Large intestine (tissue), 3 donors: ENCODE measurements around the gene EFCAB8. TPM values are rescaled to one million over a fixed set of nuclear protein-coding genes. Genes with fewer than 3 reads are reported as not detected.

ENCODE experiments used
- DNase-seq, 2 donors: peaks; one replicate each; pipeline versions ENCODE4 v3.0.0 to v3.0.0-alpha.2; 2013
- H3K27ac ChIP-seq: one replicate; pipeline ENCODE4 v1.5.1; 2013; ENCODE audit warnings: low read length
- H3K27me3 ChIP-seq: 2 replicates; pipeline ENCODE4 v1.6.1; 2013; ENCODE audit warnings: low read length; ENCODE audit not compliant: control insufficient read depth, insufficient read depth
- H3K36me3 ChIP-seq: 2 replicates; pipeline ENCODE4 v1.6.1; 2013; ENCODE audit warnings: low read length; ENCODE audit not compliant: control insufficient read depth, insufficient read depth
- H3K4me1 ChIP-seq: one replicate; pipeline ENCODE4 v1.6.1; 2013; ENCODE audit warnings: low read length; ENCODE audit not compliant: control insufficient read depth, insufficient read depth
- H3K4me3 ChIP-seq: one replicate; pipeline ENCODE4 v1.5.1; 2013; ENCODE audit warnings: low read length
- H3K9me3 ChIP-seq: one replicate; pipeline ENCODE4 v1.6.1; 2013; ENCODE audit warnings: mild to moderate bottlenecking, low read depth, low read length, moderate library complexity; ENCODE audit not compliant: control insufficient read depth
- WGBS: methylation state at CpG from one replicate; pipeline ENCODE4 v1.1.5; 2013; ENCODE audit warnings: low lambda C conversion rate; ENCODE audit not compliant: insufficient coverage; 5-methylcytosine and 5-hydroxymethylcytosine counted together
- polyA plus RNA-seq: library from polyadenylated mRNA; unstranded; fragments of 120-200 nt; gene quantifications from one replicate; pipeline ENCODE4 v1.2.1, GENCODE V29; 2013

EFCAB8 gene
- polyA plus RNA-seq, 1 donor: 0.25 TPM

- Histone ChIP-seq H3K4me1 (no peaks in the 10 kb centered on the region), H3K4me3 (no peak overlapping the region), H3K27ac (no peak overlapping the region), H3K9me3 (no peaks in the 10 kb centered on the region), H3K27me3 (no peaks in the 10 kb centered on the region), H3K36me3 (no peaks in the 10 kb centered on the region)
- no peak for DNase-seq
- no CpG with 5 or more reads among the region's 19 CpGs for WGBS
Measured at GRCh38 chr20:32908334-32909292, 49.9 kb downstream of the EFCAB8 start.

- no peaks in the 10 kb centered on the region for H3K4me1 ChIP-seq
- H3K36me3 ChIP-seq: no peaks in the 10 kb centered on the region
- no peak overlapping the region for H3K4me3 ChIP-seq
- H3K27me3 ChIP-seq: no peaks in the 10 kb centered on the region
- DNase-seq: no peak
- no peak overlapping the region for H3K27ac ChIP-seq
- H3K9me3 ChIP-seq: no peaks in the 10 kb centered on the region
- WGBS: no CpG with 5 or more reads among the region's 9 CpGs
Measured at GRCh38 chr20:32909451-32909850, 50.7 kb downstream of the EFCAB8 start.

- Histone ChIP-seq H3K27ac (no peak overlapping the region), H3K27me3 (no peaks in the 10 kb centered on the region), H3K9me3 (no peaks in the 10 kb centered on the region), H3K4me3 (no peak overlapping the region), H3K4me1 (no peaks in the 10 kb centered on the region), H3K36me3 (no peaks in the 10 kb centered on the region)
- no peak for DNase-seq
- no CpG with 5 or more reads among the region's 14 CpGs for WGBS
Measured at GRCh38 chr20:32909896-32910571, 51.3 kb downstream of the EFCAB8 start.

- no peak for DNase-seq
- no CpG with 5 or more reads among the region's 13 CpGs for WGBS
- Histone ChIP-seq H3K4me3 (no peak overlapping the region), H3K4me1 (no peaks in the 10 kb centered on the region), H3K27ac (no peak overlapping the region), H3K36me3 (no peaks in the 10 kb centered on the region), H3K9me3 (no peaks in the 10 kb centered on the region), H3K27me3 (no peaks in the 10 kb centered on the region)
Measured at GRCh38 chr20:32911355-32911754, 52.6 kb downstream of the EFCAB8 start.

GRCh38 chr20:32912688-32913087, 54.0 kb downstream of the EFCAB8 start:
- DNase-seq: no peak
- no peak overlapping the region for H3K27ac ChIP-seq
- H3K4me3 ChIP-seq: no peak overlapping the region
- no peaks in the 10 kb centered on the region for H3K4me1 ChIP-seq
- peaks cover 2% of the 10 kb centered on the region for H3K27me3 ChIP-seq
- no peaks in the 10 kb centered on the region for H3K9me3 ChIP-seq
- WGBS: no CpG with 5 or more reads among the region's 1 CpG
- no peaks in the 10 kb centered on the region for H3K36me3 ChIP-seq

GRCh38 chr20:32914031-32914430, 55.3 kb downstream of the EFCAB8 start:
- WGBS: no CpG with 5 or more reads among the region's 1 CpG

GRCh38 chr20:32917191-32917950, 58.6 kb downstream of the EFCAB8 start:
- no peak for DNase-seq
- WGBS: 100% methylated on average over 1 of the region's 9 CpGs

More at GRCh38 chr20:32914031-32914430, 55.3 kb downstream of the EFCAB8 start:
- H3K9me3 ChIP-seq: no peaks in the 10 kb centered on the region
- no peak overlapping the region for H3K27ac ChIP-seq
- H3K4me3 ChIP-seq: no peak overlapping the region
- peaks cover 2% of the 10 kb centered on the region for H3K27me3 ChIP-seq
- DNase-seq: no peak
- H3K36me3 ChIP-seq: no peaks in the 10 kb centered on the region
- no peaks in the 10 kb centered on the region for H3K4me1 ChIP-seq

GRCh38 chr20:32918296-32918695, 59.6 kb downstream of the EFCAB8 start:
- WGBS: no CpG with 5 or more reads among the region's 12 CpGs
- H3K9me3 ChIP-seq: no peaks in the 10 kb centered on the region
- H3K4me1 ChIP-seq: no peaks in the 10 kb centered on the region
- peaks cover 2% of the 10 kb centered on the region for H3K27me3 ChIP-seq
- DNase-seq: no peak
- no peak overlapping the region for H3K4me3 ChIP-seq
- no peaks in the 10 kb centered on the region for H3K36me3 ChIP-seq
- no peak overlapping the region for H3K27ac ChIP-seq

More at GRCh38 chr20:32917191-32917950, 58.6 kb downstream of the EFCAB8 start:
- H3K27me3 ChIP-seq: peaks cover 2% of the 10 kb centered on the region
- H3K27ac ChIP-seq: no peak overlapping the region
- H3K9me3 ChIP-seq: no peaks in the 10 kb centered on the region
- no peak overlapping the region for H3K4me3 ChIP-seq
- H3K4me1 ChIP-seq: no peaks in the 10 kb centered on the region
- H3K36me3 ChIP-seq: no peaks in the 10 kb centered on the region

GRCh38 chr20:32918751-32919150, 60.0 kb downstream of the EFCAB8 start:
- DNase-seq: no peak
- Histone ChIP-seq H3K9me3 (no peaks in the 10 kb centered on the region), H3K4me1 (no peaks in the 10 kb centered on the region), H3K27me3 (peaks cover 2% of the 10 kb centered on the region), H3K4me3 (no peak overlapping the region), H3K27ac (no peak overlapping the region), H3K36me3 (no peaks in the 10 kb centered on the region)
- whole genome bisulfite sequencing: no CpG with 5 or more reads among the region's 1 CpG

- no peak for DNase-seq
- no peak overlapping the region for H3K4me3 ChIP-seq
- no peaks in the 10 kb centered on the region for H3K36me3 ChIP-seq
- no peak overlapping the region for H3K27ac ChIP-seq
- H3K27me3 ChIP-seq: peaks cover 2% of the 10 kb centered on the region
- whole genome bisulfite sequencing: 100% methylated on average over 2 of the region's 12 CpGs
- no peaks in the 10 kb centered on the region for H3K4me1 ChIP-seq
- no peaks in the 10 kb centered on the region for H3K9me3 ChIP-seq
Measured at GRCh38 chr20:32920066-32920465, 61.3 kb downstream of the EFCAB8 start.
